Fibroblast of peridontal ligament (primary cell): ENCODE results near the gene PDSS1.
"Not testable (repeated sequence)": the region's sequence is repeated elsewhere in the genome, so short reads cannot be mapped to it uniquely, and the experiment has no call there.

Experiments used
- DNase-seq: peaks from one replicate; pipeline ENCODE4 v3.0.0-alpha.2; 2010; ENCODE audit errors: extremely low read depth

The PDSS1 gene, protein sequence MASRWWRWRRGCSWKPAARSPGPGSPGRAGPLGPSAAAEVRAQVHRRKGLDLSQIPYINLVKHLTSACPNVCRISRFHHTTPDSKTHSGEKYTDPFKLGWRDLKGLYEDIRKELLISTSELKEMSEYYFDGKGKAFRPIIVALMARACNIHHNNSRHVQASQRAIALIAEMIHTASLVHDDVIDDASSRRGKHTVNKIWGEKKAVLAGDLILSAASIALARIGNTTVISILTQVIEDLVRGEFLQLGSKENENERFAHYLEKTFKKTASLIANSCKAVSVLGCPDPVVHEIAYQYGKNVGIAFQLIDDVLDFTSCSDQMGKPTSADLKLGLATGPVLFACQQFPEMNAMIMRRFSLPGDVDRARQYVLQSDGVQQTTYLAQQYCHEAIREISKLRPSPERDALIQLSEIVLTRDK

DNA sequence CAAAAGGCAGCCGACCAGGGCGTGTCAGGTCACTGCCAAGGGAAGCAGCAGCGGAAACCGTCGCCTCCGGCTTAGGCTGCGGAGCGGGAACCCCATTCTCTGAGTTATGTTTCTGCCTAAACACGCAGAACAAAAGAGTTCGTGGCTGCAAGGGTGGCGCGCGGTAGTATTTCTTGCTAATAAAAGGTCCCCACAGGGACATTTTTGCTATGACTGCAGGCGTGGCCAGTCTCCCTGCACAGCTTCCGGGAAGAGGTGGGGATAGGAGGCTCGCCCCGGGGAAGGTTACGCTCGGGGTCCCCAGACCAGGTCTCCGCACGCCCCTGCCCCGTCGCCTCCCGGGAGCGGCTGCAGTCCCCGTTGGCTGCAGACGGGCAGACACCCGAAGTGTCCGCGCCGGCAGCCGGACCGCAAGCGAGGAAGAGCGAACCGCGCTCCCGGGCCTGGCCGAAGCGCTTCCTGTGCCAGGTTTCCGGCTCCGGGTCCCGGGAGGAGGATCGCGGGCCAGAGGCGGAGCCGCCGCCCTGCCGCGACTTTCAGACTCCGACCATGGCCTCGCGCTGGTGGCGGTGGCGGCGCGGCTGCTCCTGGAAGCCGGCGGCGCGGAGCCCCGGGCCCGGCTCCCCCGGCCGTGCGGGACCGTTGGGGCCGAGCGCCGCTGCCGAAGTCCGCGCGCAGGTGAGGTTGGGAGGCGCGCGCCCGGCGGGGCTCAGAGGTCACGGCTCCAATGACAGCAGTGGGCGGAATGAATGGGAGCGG lies at the start of gene PDSS1:
Gene PDSS1, plus strand, starts transcription at position 539 of the 759 bp plus-strand sequence. Its CDS starts 11 bp downstream, at position 550.
- peak; percentile 51 for DNase-seq

DNA sequence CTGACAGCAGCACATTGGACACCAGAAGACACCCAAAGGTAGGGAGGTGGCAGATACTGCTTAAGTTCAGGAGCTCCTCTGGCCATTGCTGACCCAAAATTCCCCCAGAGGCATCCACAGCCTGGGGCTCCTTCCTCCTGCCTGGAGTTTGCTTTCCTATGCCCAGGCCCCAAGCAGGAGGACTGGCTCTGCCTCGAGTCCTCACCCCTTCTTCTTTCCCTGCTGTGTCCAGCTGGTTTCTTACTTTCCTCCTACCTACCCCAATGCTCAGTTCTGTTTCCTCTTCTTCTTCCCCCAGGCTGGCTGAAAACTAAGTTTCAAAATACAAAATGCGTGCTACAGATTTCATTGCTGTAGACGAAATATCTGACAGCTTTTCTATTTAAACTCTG lies 49.3 kb upstream of the PDSS1 start:
- DNase-seq: not testable (repeated sequence)

DNA sequence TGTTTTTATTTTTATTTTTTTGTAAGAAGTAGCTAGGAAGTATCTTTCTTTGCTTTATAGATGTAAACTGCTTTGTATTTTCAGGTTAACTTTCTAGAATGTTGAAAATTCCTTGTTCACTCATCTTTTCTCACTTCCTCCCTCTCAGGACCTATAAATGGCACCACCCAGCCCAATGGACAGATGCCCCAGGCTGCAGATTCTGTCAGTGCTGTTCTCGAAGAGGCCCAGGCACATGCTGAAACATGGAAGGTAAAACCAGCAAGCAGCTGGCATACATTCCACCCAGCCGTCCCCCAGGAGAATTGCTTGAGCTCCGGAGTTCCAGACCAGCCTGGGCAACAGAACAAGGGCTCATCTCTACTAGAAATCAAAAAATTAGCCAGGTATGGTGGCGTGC lies 47.1 kb upstream of the PDSS1 start:
- no peak for DNase-seq

DNA sequence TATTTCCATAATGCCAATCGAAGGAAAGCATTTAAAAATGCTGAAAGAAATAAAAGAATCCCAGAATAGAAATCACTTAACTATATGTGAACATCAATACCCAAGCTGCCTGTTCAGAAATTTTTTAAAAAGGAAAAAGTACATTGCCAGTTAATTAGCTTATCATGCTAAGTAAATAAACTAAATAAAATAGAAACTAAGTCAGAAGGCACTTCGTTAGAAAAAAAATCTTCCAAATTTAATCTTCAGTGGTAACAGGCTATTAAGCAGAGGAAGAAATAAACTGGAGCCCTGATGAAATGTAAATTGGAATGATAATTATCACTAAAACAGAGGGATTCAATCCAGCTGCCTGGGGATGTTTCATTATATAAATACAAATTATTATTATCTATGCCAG lies 46.0 kb upstream of the PDSS1 start:
- not testable (repeated sequence) for DNase-seq

DNA sequence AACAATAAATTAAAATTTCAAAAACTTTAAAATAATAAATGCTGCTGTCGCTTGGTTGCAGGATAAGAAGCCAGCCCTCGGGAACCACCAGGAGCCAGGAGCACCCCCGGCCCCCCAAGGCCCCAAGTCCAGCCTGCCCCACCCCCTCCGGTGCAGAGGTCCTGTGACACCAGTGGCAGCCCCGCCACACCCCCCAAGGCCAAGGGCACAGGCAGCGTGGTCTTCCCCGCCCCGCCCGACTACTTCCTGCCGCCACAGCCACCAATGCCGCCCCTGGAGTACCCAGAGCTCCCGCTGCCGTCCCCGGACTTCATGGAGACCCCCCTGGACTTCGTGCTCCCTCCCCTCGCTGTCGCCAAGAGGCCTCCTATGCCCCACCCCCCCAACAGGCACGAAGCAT lies 44.5 kb upstream of the PDSS1 start:
- DNase-seq: no peak

DNA sequence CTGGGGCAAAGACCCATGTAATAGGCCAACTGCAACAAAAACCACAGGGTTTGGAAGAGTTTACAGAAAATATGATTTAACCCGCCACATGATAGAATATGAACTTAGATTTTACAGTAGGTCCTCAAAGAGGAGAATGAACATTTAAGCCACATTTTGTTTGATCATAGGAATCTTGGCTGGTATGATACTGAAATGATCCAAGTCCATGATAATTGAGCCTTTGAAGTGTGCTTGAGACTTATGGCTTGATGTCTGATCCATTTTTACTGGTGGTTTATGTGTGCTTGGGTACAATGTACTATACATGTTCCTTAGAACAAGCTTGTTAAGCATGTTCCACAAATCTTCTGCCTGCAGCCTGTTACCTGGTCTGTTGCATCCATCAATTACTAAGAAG lies 41.8 kb upstream of the PDSS1 start:
- no peak for DNase-seq

DNA sequence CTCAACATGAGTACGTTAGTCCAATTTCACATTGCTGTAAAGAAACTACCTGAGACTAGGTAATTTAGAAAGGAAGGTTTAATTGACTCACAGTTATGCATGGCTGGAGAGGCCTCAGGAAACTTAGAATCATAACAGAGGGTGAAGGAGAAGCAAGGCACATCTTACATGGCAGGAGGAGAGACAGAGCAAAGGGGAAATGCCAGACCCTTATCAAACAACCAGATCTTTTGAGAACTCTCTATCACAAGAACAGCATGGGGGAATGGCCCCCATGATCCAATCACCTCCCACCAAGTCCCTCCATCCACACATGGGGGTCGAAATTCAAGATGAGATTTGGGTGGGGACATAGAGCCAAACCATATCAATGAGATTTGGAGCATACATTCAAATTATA lies 34.6 kb upstream of the PDSS1 start:
- DNase-seq: no peak

DNA sequence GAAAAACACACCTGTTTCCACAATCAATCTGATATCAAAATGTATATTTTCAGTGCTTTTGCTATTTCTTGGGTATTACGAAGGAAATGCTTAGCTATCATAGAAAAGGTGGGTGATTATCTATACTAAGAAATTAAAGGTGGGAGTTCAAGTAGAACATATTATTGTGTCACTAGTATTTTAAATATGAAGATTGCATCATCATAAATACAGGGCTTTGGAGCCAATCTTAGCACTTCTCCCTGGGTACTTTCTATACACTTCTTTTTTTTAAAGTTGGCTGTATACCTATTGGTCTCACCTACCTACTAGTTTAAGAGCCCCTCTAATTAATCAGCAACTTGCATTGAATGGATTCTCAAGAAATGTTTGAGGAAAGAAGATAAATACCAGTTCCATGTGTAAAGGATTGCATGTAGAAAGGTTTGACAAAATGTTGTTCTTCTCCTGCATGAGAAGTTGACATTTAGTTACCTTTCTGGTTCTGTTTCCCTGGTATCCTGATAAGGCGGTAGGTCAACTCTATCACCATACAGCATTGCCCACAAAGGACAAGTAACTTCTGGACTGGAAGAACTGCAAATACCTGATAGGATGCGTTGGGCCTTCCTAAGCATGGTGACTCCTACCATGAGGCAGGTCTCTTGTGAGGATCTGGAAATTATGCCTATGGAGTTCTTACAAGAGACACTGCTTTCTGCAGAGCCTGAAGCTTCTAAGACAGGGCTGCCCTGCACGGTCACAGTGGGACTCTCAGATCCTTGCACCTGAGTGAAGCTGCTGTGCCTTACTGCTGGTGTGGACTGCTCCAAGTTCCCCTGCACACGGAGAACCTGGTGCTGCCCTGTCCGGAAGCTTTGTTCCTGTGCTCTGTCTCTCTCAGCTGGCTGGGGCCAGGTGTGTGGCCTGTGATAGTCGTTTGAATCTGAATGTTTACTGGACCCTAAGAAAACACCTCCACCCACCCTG lies 32.1 kb upstream of the PDSS1 start:
- DNase-seq: no peak

DNA sequence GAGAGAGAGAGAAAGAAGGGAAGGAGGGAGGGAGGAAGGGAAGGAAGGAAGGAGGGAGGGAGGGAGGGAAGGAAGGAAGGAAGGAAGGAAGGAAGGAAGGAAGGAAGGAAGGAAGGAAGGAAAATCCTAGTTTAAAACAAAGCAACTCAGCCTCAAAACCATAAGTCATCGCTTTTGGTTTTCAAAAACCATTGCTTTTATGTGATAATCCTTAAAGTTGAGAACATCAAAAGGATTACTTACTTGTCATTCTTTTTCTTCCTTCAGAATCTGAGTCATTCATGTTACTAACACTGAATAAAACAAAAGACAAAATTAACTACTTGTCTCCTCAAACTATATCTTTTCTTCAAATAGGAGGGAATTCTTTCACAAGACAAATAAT lies 21.6 kb upstream of the PDSS1 start:
- no peak for DNase-seq

DNA sequence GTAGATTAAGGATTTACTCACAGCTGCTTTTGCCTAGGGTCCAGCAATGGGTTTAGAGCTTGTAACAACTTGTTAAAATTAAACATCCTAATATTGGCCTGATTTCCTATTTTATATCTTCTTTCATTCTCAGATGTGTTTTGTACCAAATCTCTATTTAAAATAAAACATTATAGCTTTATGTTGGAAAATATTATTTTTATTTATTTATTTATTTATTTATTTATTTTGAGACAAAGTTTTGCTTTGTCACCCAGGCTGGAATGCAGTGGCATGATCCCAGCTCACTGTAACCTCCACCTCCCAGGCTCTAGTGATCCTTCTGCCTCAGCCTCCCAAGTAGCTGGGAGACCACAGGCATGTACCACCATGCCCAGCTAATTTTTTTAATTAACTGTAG lies 17.9 kb upstream of the PDSS1 start:
- DNase-seq: no peak

DNA sequence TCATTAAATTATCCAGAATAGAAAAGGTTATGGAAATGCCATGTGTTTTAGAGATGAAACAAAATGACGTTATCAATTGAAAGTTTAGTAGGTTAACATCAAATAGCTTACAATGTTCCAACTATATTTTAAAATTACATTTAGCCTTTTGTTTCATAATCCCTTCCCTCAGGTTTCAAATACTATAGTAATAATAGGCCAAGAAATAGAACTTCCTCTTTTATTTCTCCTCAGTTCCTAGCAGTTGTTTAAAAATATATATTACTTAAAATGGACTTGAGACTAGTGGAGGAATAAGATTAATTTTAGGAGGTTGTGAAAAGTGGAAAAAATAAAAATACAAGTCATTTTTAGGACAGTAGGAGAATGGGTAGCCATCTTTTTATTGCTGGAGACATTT lies 16.4 kb upstream of the PDSS1 start:
- no peak for DNase-seq

DNA sequence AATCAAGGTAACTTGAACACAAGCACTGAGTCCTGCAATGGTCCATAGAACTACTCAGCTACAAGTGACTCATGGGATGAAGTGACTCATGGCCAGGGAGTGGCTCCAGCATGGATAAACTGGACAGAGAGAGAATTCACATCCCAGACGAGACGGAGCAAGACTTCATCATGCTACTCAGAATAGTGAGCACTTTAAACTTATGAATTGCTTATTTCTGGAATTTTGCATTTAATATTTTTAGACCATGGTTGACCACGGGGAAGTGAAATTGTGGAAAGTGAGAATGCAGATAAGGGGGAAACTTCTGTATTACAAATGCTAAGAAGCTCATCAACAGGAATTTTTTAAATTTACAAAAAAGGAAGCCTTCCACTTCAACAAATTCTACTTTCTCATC lies 15.5 kb upstream of the PDSS1 start:
- peak; percentile 50 for DNase-seq

DNA sequence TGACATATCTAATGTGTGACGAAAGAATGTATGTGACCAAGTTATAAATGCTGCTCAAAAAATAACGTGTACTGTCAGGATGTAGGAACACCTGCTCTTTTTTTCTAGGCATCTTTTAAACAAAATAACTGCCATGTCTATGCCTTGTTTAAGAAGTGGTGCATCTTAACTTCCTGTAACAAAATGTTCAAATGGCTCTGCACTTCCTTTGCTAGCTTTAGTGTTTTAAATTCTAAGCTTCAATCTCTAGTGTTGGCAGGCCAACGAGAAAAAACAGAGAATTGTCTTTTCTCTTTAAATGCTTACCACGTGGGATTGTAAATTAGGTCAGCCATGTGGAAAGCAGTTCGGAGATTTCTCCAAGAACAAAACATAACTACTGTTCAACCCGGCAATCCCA lies 14.6 kb upstream of the PDSS1 start:
- DNase-seq: no peak

DNA sequence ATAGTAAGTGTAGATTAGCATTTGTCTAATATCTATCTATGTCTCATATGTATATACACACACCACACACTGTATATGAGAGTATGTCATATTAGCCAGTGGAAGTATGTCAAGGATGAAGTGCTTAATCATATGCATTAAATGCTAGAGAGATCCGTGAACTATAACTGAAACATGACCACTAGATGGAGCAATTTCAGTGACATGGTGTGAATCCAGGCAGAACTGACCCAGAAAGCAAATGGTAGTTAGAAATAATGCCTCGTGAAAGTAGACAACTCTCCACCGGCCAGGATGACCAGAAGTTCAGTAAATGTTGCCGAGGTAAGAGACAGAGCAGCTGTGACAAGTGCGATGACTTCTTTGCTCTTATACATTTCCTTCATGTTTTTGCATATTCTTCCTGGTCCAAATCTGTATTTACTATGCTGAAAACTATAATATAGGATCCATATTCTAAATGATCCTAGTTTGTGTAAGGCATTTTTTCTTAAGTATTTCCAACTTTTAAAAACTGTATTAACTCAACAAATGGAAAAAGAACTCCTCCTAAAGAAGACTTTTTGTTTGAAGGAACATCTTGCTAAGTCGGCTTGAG lies 12.7 kb upstream of the PDSS1 start:
- peak; percentile 55 for DNase-seq

DNA sequence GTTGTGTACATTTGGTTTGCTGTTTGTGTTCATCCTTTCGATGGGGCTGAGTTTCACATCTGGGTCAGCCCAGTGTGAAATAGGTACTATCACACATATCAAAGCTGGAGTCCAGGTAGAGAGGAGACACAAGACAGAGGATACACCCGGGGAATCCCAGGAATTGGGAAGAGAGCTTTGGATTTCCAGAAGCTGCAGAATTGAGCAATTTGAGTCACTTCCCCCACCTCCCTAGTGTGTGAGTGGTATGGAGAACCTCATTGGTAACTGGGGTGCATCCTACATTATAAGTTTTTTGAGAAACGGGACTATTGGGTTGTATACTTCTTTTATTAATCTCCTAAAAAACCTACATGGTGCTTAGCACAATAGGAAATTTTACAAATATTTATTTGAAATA lies 12.1 kb upstream of the PDSS1 start:
- no peak for DNase-seq

DNA sequence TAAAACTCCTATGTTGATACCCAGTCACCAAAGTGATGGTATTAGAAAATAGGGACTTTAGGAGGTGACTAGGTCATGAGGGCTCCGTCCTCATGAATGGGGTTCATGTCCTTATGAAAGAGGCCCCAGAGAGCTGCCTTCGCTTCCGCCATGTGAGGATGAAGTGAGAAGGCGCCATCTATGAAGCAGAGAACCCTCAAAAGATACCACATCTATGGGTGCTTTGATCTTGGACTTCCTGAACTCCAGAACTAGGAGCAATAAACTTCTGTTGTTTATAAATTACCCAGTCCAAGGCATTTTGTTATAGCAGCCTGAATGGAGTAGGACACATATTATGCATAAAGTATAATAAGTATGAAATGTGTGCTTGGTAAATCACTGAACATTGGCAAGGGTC lies 8.1 kb upstream of the PDSS1 start:
- no peak for DNase-seq

DNA sequence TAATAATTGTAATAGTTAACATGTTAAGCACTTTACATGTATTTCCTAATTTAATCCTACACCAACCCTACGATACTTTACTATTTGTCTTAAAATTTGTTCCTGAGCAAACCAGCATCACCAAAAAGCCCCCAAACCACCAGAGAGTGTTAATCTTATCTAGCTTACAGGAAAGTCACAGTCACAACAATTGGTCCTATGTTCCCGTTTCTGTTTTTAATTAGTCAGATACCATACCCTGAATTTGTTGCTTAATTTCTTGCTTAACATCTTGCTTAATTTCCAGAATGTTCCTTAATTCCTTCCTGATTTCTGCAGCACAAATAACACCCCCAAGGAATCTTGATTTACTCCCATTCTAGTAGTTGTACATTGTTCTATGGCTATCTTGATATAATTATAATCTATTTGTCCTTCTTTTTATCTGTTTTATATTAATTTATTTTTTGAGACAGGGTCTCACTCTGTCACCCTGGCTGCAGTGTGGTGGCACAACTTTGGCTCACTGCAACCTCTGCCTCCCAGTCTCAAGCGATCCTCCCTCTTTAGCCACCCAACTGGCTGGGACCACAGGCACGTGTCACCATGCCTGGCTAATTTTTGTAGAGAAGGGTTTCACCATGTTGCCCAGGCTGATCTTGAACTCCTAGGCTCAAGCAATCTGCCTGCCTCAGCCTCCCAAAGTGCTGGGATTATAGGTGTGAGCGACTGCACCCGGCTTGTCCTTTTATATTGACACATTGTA lies 6.6 kb upstream of the PDSS1 start:
- DNase-seq: no peak

DNA sequence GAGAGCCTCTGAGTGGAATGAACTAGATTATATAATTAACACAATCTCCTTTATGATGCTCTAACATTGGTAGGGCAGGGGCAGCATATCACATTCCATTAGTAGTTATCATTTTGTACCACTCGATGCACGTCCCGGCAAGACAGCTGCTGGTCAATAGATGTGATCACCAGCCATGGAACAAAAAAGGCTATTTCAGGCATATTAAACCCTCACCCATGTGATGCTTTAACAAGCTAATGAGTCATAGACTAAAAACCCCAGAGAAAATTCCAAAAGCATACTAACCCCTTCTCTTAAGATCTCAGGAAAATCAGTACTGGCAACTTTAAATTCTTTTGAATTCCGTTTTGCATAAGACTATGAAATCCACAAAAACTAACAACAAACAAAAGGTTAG lies 3.0 kb upstream of the PDSS1 start:
- DNase-seq: peak; percentile 38

DNA sequence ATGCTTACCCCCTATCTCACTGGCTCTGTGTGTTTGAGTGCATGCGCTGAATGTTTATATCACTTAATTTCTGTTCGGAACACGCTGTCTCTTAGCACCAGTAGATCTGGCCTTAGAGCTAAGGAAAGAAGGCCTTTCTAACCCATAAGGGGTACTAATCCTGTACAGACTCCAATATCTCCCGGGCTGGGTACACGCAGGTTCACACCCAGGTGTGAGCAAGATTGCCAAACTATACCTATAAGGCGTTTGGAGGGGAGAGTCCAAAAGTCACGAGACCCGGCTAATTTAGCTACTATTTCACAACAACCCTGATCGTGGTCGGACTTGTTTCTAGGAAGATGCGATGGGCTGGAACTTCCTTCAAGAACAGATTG lies 727 bp upstream of the PDSS1 start:
- DNase-seq: no peak

DNA sequence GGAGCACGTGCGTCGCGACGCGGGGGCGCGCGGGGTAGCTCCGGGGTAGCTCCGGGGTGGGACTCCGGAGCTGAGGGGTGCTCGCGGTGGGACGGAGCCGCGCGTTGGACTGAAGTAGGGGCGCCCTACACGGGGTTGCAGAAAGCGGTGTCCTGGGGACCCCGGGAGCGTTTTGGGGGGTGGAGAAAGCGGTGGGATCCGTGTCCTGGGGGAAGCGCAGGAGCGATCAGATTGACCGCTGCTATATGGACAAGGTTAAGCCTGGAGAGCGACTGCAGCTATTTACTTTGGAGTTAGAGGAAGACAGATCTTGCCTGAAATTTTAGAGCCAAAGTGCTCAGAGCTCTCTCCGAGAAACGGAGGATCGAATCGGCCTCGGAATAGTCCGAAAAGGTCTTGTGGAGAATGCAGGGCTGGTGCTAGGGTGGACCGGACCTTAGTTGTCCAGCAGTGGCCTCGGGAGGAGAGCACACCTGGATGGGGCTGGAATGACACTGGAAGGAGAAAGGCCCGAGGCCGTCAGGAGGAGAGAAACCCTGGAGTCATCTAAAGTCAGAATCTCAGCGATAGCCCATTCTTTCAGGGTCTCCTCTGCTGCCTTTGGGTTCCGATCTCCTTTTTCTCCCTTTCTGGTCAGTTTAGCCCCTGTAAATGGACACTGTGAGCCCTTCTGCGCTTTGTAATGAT lies 564 bp downstream of the PDSS1 start:
- DNase-seq: no peak
